HG03558 (cell line): ENCODE results near the gene MYO16.
"Not testable (repeated sequence)": the region's sequence is repeated elsewhere in the genome, so short reads cannot be mapped to it uniquely, and the experiment has no call there.

ENCODE experiments used
- ATAC-seq: cut with Tn5 transposase; IDR thresholded peaks from one replicate; pipeline ENCODE4 v1.9.1; 2021; ENCODE audit warnings: moderate number of reproducible peaks; ENCODE audit not compliant: unreplicated experiment; ENCODE audit errors: extremely low read depth

MYO16 gene

DNA sequence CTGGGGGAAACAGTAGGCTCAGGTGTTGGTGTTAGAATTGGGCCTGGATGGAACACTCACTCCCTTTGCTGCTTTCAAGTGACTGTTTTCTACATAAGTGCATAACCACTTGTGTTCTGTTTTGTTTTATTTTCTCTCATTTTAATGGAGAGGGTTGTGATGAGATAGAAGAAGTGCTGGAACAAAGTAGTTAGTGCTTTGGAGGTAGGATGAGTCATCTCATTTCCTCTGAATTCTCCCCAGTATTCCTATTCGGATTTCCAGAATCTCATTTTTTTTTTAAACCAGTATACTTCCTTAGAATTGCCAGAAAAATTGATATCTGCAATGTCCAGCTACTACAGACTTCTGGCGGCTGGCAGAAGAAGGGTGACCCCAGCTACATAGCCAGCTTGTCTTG, 575.9 kb downstream of the MYO16 start:
- ATAC-seq: no peak

DNA sequence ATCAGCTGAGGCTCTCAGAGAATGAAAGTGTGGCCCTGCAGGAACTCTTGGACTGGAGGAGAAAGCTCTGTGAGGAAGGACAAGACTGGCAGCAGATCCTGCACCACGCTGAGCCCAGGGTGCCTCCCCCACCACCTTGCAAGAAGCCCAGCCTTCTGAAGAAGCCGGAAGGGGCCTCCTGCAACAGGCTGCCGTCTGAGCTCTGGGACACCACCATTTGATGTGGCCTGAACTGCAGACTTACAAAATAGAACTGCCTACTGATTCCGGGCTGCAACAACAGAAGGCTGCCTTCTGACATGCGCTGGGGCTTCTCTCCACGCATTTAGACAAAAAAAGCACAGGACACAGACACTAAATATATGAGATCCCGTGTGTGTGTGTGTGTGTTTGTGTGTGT, 577.2 kb downstream of the MYO16 start:
- no peak for ATAC-seq

DNA sequence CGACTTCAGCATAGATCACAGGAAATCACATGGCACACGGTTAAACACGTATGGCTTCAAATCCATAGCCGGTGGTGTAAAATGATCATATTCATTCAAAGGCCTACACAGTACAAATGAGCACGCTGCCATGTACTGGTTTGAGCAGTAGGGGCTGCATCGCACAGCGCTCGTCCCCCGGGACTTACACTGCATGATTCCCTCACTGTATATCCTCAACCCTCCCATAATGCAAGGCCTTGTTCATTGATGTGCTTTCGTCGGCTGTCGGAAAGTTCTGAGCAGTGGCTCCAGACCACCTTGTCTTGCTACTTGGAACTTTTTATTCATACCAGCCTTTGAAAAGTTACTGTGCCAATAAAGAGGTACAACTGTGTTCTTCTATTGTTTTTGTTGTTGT, 578.2 kb downstream of the MYO16 start:
- no peak for ATAC-seq

- no peak for ATAC-seq
Observed at GRCh38 chr13:109208522-109208921, 579.1 kb downstream of the MYO16 start.

GRCh38 chr13:109209526-109209925, 580.1 kb downstream of the MYO16 start:
- no peak for ATAC-seq

GRCh38 chr13:109211616-109212015, 582.2 kb downstream of the MYO16 start:
- ATAC-seq: no peak

- ATAC-seq: no peak
Observed at GRCh38 chr13:109212650-109213049, 583.2 kb downstream of the MYO16 start.

- ATAC-seq: no peak
Observed at GRCh38 chr13:109213714-109214113, 584.3 kb downstream of the MYO16 start.

DNA sequence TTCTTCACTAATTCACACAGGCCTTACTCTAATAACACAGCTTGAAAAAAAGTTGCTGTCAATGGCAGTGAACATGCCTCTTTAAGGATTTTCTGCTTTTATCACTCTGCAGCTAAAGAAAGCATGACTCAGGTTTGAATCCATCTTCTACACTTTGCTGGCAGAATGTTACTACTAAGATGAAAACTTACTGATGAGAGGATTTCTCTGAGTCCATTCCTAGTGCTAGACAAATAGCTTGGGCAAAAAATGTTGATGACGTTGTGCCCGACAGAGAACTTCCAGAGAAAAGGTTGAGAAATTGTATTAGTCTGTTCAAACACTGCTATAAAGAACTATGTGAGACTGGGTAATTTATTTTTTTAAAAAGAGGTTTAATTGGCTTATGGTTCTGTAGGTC, 585.0 kb downstream of the MYO16 start:
- ATAC-seq: no peak

- no peak for ATAC-seq
Observed at GRCh38 chr13:109215377-109215776, 586.0 kb downstream of the MYO16 start.

- ATAC-seq: not testable (repeated sequence)
Observed at GRCh38 chr13:109217510-109217909, 588.1 kb downstream of the MYO16 start.

- ATAC-seq: no peak
Observed at GRCh38 chr13:109220631-109221030, 591.2 kb downstream of the MYO16 start.

GRCh38 chr13:109224033-109224432, 594.6 kb downstream of the MYO16 start:
- no peak for ATAC-seq

- ATAC-seq: no peak
Observed at GRCh38 chr13:109226631-109227030, 597.2 kb downstream of the MYO16 start.

- ATAC-seq: no peak
Observed at GRCh38 chr13:109227344-109227940, 598.0 kb downstream of the MYO16 start.

DNA sequence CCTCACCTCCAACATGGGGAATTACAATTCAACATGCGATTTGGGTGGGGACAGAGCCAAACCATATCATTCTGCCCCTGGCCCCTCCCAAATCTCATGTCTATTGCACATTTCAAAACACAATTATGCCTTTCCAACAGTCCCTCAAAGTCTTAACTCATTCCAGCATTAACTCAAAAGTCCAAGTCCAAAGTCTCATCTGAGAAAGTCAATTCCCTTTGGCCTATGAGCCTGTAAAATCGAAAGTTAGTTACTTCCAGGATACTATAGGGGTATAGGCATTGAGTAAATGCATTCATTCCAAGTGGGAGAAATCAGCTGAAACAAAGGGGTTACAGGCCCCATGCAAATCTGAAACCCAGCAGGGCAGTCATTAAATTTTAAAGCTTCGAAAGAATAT, 598.8 kb downstream of the MYO16 start:
- ATAC-seq: no peak

GRCh38 chr13:109231888-109232287, 602.5 kb downstream of the MYO16 start:
- no peak for ATAC-seq

GRCh38 chr13:109233293-109233692, 603.9 kb downstream of the MYO16 start:
- peak; percentile 81 for ATAC-seq

DNA sequence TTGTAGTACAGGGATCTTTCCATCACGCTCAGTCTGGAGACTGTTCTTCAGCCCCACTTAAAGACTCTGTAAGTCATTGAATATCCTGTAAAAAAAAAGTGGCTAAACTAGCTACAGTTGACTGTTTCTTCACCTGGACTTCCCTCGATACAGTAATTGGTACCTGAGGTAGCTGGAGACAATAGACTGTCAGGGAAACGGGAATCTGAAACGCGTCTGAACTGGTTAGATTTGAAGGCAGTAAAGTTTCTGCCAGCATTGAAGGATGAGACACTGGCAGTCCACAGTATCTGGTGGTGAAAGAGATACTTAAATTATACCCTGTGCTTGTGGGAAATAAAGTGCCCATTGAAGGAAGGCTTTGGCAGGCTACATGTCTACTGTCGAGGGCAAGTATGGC, 606.5 kb downstream of the MYO16 start:
- no peak for ATAC-seq

DNA sequence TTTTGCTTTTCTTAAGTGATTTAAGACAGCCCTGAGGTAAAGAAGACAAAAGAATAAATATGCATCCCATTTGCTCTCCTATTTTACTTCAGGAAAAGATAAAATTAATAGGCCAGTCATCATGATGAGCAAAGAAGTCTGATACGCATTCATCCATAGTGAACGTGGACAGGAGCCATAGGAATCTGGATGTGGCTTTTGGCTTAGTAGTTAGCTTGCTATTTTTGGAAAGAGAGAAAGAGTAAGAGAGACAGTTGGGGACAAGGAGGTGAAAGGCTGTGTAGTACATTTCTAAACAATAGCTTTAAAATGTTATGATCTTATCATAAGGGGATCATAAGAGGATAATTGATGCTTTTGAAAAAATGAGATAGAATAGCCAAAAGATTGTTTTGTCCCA, 611.7 kb downstream of the MYO16 start:
- ATAC-seq: no peak

GRCh38 chr13:109243311-109243951, 614.0 kb downstream of the MYO16 start:
- no peak for ATAC-seq

- no peak for ATAC-seq
Observed at GRCh38 chr13:109244566-109244965, 615.2 kb downstream of the MYO16 start.
